GM21723 (cell line): Measurements from ENCODE around the gene KDM3A.
"Not testable (repeated sequence)": the region's sequence is repeated elsewhere in the genome, so short reads cannot be mapped to it uniquely, and the experiment has no call there.

ENCODE experiments used
- ATAC-seq: cut with Tn5 transposase; IDR thresholded peaks from one replicate; pipeline ENCODE4 v1.9.1; 2021; ENCODE audit warnings: mild to moderate bottlenecking, moderate library complexity; ENCODE audit not compliant: unreplicated experiment

KDM3A gene

DNA sequence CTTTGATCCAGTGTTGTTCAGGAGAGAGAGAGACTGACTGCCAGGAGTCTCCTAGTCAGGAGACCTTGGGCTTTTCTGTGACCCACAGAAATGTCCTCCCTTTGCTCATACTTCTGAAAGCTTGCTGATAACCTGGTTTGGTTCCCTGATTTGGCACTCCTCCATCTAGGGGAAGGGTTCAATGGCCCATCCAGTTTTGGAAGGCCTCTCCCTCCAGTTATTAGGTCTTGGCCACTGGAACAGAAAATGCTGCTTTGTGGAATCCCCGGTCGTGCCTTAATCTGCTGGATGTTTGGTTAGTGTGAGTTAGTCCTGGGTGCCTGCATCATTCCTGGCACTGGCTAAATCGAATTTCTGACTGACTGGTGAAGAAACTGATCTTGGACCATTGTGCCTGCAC lies 35.7 kb downstream of the KDM3A start:
- no peak for ATAC-seq

DNA sequence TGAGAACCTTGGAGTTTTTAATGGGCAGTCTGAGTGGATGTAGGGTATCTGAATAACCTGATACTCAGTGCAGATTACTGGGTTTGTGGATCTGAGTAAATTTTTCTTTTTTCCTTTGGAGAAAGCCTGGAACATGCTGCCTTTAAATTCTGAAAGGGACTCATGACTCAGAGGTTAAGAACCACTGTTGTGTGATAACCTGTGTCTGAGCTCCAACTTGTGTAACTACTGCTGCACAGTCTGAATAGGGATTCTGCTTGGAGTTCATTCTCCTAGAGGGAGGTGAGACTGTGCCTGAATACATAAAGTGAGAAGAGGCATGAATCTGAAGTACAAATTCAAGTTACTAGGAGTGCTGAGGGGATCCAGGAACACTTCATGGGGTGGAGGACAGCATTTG lies 36.2 kb downstream of the KDM3A start:
- ATAC-seq, result no peak

DNA sequence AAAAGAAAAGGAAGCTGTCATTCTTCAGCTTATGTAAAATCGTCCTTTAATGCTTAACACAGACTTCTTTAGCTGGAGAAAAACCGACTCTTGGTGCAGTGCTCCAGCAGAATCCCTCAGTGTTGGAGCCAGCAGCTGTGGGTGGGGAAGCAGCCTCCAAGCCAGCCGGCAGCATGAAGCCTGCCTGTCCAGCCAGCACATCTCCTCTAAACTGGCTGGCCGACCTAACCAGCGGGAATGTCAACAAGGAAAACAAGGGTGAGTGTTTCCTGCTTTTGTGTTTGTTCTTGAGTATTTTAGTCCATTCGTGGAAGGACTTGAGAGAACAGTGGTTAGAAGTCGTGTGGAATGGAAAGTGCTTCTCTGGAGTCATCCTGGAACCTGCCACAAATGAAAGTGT lies 38.9 kb downstream of the KDM3A start:
- ATAC-seq, result no peak

DNA sequence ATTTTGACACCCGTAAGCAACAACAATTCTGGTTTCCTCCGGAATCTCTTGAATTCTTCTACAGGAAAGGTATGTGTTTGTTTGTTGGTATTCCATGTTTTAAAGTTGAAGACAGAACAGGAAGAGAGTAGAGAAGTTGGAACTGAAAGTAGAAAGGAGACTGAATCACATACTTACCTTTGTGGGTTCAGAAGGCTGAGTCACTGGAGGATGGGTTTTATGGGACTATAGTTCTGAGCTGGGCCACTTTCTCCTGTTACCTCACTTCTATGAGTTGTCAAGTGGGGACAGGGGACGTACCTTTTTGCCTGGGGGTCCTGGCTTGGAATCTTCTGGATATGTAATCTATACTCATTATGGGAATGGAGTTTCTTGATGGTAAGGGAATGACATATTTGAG lies 40.9 kb downstream of the KDM3A start:
- no peak for ATAC-seq

DNA sequence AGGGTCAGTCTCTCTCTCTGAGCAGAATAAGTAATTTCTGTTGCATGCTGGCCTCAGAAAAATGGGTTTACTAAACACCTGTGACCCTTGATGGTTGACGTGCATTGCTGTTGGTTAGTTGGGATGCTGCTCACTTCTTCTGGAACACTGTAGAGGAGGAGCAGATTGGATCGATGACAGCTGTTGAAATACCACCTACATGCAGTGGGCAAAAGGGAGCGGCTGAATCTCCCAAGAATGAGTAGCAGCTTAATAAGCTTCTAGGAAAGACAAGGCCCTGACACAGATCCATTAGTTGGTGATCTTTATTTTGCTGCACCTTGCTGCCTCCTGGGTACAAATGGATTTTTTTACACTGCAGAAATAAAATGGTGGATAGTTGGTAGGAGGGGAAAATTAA lies 43.2 kb downstream of the KDM3A start:
- no peak for ATAC-seq

DNA sequence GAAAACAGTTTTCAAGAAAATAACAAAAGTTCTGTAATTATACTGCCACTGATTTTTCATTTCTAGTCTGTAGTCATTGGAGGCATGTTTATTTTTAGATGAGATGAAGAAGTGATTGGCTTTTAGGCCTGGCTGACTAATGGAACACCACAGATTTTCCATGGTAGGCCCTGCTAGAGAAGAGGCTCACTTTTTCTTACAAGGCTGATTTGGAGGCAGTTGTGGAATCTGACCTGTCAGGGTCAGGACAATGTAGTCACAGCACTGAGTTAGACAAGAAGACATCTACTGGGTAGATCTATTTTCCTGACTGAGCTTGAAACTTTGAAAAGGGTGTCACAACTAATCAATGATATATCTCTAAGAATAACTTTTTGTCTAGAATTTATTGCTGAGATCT lies 43.9 kb downstream of the KDM3A start:
- no peak for ATAC-seq

DNA sequence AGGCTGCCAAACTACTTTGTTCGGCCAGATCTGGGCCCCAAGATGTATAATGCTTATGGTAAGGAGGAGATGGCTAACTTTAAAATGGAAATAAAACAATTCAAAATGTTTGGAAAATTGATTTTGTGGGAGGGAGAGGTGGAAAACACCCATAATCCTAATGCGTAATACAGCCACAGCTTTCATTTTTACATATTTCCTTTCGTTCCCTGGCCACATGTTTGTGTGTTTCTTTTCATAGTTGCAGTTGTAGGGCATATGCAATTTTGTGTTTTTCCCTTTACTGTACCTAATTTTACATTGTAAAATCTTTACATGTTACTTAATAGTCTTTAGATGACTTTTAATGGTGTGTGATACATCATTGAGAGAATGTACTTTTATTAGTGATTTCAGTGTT lies 44.6 kb downstream of the KDM3A start:
- no peak for ATAC-seq

DNA sequence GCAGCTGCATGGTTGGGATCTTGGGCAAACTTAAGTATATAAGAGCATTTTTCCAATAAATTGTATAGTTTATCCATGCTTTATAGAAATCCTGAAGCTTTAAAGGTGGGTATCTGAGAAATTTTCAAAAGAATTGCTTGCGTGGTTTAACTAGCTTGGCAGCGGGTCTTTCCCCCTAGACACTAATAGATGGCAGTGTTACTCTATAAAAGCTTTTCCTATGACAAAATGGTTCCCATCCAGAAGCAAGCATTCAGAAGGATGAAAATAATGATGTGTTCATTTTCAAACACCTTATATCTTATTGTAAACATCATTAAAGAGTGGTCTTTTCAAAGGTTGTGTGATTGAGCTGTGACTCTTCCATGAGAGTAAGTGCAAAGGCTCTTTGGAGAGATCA lies 45.9 kb downstream of the KDM3A start:
- no peak for ATAC-seq

DNA sequence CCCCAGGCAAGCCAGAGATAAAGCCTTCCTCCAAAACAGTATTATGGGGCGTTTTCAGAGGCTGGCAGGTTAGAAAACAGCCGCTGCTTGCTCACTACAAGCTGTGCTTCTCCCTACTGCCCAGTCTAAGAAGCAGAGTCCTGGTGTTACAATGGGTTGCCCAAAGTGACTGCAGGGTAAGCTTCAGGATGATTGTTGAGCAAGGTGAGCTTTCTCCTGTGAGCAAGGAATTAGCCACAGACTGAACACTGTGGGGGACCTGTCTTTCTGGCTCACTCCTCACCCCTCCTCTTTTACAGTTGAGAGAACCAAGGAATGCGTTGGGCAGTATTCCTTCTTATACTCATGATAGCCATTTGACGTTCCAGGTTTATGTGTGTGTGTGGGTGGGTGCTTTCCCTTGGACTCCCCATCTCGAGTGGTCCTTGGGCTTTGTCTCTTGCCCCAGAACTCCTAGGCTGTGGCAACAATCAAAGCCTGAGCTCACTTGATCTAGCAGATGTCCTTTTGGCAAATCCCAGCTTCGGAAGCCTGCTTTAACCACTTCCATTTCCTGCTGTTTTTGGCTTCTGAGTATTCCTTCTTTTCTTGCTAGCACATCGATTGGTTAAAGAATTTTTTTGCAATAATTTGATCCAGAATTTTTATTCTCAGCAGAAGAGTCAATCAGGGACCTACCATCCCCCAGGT lies 47.5 kb downstream of the KDM3A start:
- ATAC-seq, result no peak

DNA sequence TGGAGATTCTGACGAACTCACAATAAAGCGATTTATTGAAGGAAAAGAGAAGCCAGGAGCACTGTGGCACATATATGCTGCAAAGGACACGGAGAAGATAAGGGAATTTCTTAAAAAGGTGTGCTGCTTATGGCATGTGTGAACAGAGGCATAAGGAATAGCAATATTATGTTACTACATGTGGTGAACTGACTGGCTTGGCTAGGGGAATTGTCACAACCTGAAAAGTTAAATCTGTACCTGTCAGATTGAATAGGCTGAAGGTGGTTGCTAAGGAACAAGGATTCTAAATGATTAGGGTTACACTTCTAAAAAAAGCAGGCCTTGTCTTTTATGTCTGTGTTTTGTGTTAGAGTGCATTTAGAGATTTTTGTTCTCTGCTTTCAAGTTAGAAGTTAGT lies 48.4 kb downstream of the KDM3A start:
- ATAC-seq, result no peak

DNA sequence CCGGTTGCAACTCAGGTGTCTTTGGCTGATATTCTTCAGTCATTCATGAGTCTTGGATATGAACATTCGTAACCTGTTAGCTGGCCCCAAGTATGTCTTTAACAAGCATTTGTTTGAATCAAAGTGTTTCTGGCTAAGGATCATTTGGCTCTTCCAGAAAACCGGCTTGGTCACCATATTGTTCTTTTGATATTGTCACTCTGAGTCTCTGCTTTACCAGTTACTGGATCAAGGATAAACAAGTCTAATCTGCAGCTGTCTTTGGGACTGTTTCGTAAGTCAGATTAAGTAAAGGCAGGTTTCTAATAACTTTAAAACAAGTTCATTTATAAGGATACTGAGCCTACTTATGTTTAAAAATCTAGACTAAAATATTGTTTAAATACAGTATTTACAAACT lies 49.1 kb downstream of the KDM3A start:
- no peak for ATAC-seq

DNA sequence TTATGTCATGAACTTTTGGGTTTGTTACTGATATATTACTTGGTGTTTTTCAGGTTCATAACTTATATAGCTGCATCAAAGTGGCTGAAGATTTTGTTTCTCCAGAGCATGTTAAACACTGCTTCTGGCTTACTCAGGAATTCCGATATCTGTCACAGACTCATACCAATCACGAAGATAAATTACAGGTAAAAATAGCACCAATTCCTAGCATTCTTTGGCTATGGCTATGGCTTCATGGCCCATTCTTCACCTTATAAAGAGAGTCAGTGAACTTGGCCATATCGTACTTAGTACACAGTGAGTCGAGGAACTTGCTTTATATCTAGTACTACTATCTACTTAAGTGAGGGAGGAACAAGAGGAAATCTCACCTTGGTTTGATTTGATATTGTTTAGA lies 49.9 kb downstream of the KDM3A start:
- no peak for ATAC-seq

DNA sequence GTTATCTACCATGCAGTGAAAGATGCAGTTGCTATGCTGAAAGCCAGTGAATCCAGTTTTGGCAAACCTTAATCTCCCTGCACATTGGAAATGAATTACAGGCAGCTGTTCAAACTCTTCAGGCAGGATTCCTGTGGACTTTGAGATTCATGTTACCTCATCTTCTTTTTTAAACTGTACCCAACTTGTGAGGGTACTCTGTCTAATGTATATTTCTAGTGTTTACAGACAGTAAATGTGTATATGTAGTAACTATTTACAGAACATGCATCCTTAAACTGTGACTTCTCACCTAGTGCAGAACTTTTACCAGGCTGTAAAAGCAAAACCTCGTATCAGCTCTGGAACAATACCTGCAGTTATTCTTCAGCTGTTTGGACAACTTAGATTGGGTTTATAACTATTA lies 50.9 kb downstream of the KDM3A start:
- no peak for ATAC-seq

DNA sequence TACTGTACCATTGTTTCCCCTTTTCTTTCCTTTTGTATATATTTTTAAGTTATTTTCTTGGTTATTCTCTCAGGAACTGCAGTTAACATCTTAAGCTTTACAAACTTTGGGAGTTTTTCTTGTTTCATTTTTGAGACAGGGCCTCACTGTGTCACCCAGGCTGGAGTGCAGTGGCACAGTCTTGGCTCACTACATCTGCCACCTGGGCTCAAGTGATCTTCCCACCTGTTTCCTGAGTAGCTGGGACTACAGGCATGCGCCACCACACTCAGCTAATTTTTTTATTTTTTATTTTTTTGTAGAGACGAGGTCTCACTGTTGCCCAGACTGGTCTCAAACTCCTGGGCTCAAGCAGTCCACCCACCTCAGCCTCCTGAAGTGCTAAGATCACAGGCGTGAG lies 55.2 kb downstream of the KDM3A start:
- not testable (repeated sequence) for ATAC-seq

DNA sequence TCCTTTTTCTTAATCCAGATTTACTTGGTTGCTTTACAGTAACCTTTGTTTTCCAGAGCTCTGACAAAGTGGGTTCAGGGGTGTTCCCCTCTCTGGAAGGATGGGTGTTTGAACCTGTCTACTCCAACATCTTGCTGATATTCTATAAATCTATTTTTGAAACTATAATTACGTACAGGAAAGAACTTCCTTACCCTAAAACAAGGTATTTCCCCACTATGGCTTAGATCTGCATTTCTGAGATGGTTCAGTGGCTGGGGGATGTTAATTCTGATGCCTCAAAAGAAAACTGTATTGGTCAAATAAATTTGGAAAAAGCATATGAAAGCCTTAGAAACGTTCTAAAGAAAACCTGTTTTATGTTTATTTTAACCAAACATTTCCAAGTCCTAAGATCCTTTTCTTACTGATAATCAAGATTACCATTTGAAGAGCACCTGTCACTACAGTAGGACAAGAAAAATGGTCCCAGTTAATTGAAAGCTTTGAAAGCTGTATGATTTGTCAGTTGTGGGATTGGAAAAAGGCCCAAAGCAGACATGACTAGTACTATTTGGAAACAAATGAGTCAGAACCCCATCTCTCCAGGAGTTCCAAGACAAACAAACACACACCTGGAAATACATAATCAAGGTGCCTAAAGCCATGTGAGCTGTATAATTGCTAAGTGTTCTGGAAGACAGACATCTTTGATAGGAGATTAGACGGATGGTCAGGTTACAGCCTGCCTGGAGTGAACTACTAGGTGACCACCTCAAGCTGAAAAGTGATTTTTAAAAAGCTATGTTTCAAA lies 57.5 kb downstream of the KDM3A start:
- ATAC-seq, result no peak

DNA sequence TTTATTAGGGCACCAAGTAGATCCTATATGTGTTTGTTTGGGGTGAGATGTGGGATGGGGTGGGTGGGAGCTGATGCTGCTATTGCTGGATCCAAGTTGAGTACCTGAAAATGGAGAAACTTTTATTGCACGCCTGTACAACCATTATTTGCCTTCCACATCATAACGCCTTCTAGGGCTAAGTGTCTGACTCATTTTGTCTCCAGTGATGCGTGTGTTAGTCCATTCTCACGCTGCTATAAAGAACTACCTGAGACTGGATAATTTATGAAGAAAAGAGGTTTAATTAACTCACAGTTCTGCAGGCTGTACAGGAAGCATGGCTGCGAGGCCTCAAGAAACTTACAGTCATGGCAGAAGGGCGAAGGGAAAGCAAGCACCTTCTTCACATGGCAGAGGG lies 58.2 kb downstream of the KDM3A start:
- ATAC-seq, result no peak

DNA sequence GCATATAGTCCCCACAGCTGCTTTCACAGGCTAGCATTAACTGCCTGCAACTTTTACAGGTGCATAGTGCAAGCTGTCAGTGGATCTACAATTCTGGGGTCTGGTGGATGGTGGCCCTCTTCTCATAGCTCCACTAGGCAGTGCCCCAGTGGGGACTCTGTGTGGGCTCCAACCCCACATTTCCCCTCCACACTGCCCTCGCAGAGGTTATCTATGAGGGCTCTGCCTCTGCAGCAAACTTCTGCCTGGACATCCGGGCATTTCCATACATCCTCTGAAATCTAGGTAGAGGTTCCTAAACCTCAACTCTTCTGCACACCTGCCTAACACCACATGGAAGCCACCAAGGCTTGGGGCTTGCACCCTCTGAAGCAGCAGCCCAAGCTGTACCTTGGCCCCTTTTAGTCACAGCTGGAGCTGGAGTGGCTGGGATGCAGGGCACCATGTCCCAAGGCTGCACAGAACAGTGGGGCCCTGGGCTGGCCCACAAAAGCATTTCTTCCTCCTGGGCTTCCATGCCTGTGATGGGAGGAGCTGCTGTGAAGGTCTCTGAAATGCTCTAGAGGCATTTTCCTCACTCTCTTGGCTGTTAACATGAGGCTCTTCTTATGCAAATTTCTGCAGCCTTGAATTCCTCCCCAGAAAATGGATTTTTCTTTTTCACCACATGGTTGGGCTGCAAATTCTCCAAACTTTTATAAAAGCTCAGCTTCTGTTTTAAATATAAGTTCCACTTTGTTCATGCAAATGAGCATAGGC lies 59.3 kb downstream of the KDM3A start:
- ATAC-seq, result no peak

DNA sequence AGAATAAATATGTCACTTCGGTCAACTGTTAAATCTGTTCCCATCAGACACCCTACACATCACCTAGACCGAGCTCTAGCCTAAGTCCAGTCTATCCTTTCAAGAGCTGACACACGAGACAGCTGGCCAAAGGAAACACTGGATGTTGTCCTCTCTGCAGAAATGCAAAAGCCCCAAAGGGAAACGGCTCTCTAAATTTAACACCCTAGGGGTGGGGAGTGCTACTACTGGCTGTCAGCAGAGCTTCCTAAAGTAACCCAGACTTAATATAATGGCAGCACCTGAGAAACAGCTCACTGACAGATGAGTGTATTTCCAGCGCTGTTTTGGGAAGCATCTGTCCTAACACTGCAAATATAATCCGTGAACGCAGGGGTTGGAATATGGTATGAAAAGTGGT lies 66.4 kb downstream of the KDM3A start:
- ATAC-seq, result no peak

DNA sequence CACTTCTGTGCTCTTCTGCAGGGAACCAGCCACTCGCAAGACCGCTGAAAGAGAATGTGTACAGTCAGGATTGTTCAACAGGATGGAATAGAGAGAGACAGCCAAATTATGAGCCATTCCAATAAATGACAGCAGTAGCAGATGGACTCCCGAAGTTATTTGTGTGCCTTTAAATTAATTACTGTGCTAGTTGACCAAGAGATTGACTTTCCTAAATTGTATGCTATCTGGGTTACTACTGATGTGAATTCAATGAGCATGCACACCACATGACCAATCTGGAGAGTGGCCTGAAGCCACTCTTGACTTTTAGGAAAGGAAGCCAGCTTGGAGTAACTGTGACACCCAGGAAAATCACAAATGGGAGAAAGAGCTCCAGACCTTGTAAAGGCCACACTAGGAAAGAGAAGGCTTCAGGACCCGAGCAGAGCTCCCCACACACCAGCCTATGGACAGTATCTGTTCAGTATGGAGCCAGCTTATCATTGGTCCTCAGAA lies 69.3 kb downstream of the KDM3A start:
- no peak for ATAC-seq

DNA sequence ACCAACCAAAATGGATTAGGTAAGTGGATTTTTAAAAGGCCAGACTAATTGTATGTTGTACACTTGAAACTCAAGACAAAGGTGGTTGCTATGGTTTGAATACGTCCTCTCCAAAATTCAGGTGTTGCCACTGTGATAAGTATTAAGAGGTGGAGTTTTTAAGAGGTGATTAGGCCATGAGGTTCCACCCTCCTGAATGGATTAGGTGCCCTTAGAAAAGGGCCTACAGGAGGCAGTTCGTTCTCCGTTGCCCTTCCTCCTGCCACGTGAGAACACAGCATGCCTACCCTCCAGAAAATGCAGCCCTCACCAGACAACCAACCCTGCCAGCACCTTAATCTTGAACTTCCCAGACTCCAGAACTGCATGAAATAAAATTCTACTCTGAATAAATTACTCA lies 70.9 kb downstream of the KDM3A start:
- ATAC-seq, result no peak

DNA sequence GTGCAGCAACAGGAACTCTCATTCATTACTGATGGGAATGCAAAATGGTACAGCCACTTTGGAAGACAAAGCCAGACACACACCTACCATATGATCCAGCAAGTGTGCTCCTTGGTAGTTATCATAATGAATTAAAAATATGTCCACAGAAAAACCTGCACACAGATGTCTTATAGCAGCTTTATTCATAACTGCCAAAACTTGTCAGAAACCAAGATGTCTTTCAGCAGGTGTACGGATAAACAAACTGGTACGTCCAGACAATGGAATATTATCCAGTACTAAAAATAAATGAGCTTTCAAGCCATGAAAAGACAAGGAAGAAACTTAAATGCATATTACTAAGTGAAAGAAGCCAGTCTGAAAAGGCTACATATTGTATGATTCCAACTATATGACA lies 71.7 kb downstream of the KDM3A start:
- no peak for ATAC-seq
